ENCODE measurements around the gene SFPQ.

- TF ChIP-seq, protein P1, sequence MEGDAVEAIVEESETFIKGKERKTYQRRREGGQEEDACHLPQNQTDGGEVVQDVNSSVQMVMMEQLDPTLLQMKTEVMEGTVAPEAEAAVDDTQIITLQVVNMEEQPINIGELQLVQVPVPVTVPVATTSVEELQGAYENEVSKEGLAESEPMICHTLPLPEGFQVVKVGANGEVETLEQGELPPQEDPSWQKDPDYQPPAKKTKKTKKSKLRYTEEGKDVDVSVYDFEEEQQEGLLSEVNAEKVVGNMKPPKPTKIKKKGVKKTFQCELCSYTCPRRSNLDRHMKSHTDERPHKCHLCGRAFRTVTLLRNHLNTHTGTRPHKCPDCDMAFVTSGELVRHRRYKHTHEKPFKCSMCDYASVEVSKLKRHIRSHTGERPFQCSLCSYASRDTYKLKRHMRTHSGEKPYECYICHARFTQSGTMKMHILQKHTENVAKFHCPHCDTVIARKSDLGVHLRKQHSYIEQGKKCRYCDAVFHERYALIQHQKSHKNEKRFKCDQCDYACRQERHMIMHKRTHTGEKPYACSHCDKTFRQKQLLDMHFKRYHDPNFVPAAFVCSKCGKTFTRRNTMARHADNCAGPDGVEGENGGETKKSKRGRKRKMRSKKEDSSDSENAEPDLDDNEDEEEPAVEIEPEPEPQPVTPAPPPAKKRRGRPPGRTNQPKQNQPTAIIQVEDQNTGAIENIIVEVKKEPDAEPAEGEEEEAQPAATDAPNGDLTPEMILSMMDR (IDR thresholded peaks at IDR 0.05), result no peak
- TF ChIP-seq NR3C1 (CRISPR knock-in tag; conservative IDR thresholded peaks at IDR 0.05; ENCODE audit: low read depth) (no peak), TEAD4 (CRISPR knock-in tag; IDR thresholded peaks at IDR 0.05) (no peak)
- TF ChIP-seq, protein P2, sequence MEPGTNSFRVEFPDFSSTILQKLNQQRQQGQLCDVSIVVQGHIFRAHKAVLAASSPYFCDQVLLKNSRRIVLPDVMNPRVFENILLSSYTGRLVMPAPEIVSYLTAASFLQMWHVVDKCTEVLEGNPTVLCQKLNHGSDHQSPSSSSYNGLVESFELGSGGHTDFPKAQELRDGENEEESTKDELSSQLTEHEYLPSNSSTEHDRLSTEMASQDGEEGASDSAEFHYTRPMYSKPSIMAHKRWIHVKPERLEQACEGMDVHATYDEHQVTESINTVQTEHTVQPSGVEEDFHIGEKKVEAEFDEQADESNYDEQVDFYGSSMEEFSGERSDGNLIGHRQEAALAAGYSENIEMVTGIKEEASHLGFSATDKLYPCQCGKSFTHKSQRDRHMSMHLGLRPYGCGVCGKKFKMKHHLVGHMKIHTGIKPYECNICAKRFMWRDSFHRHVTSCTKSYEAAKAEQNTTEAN (CRISPR knock-in tag; IDR thresholded peaks at IDR 0.05), result no peak
- TF ChIP-seq, protein P3, sequence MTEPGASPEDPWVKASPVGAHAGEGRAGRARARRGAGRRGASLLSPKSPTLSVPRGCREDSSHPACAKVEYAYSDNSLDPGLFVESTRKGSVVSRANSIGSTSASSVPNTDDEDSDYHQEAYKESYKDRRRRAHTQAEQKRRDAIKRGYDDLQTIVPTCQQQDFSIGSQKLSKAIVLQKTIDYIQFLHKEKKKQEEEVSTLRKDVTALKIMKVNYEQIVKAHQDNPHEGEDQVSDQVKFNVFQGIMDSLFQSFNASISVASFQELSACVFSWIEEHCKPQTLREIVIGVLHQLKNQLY (CRISPR knock-in tag; IDR thresholded peaks at IDR 0.05), result no peak
Measured at GRCh38 chr1:35203295-35203694, 10.3 kb upstream of the SFPQ start.
